Right atrium auricular region (tissue), 2 donors: ENCODE results near the gene GMDS. TPM values are rescaled to one million over a fixed set of nuclear protein-coding genes. Genes with fewer than 3 reads are reported as not detected.
"Not testable (repeated sequence)": the region's sequence is repeated elsewhere in the genome, so short reads cannot be mapped to it uniquely, and the experiment has no call there.

Experiments used
- DNase-seq: peaks from one replicate; pipeline ENCODE4 v3.0.0-alpha.2; 2019; ENCODE audit warnings: low spot score
- H3K27ac ChIP-seq, 2 donors: fragments of 200-600 bp; sonication (generic); 1 replicate in 1 of 2; 2 replicates in 1 of 2; pipeline ENCODE4 v1.5.1; 2016 to 2019
- H3K27me3 ChIP-seq, 2 donors: fragments of 200-600 bp; sonication (generic); one replicate each; pipeline versions ENCODE4 v1.5.1 to v1.6.0; 2017 to 2019
- H3K36me3 ChIP-seq: fragments of 200-600 bp; sonication (generic); one replicate; pipeline ENCODE4 v1.5.1; 2016
- H3K4me1 ChIP-seq, 2 donors: fragments of 200-600 bp; sonication (generic); one replicate each; pipeline versions ENCODE4 v1.5.1 to v1.6.0; 2017 to 2019
- H3K4me3 ChIP-seq, 2 donors: fragments of 200-600 bp; sonication (generic); 1 replicate in 1 of 2; 2 replicates in 1 of 2; pipeline ENCODE4 v1.5.1; 2017 to 2019; ENCODE audit warnings: mild to moderate bottlenecking in 1 of 2, moderate library complexity in 1 of 2
- H3K9me3 ChIP-seq, 2 donors: fragments of 200-600 bp; sonication (generic); one replicate each; pipeline ENCODE4 v1.5.1; 2019
- total RNA-seq, 2 donors: library from RNA; depleted of rRNA; stranded (reverse); fragments of >200 nt; gene quantifications; one replicate each; pipeline ENCODE4 v1.1.0, GENCODE V29; 2016
- TF ChIP-seq, protein P1 (sequence below), 2 donors: fragments of 200-600 bp; sonication (generic); IDR thresholded peaks; one replicate each; pipeline ENCODE4 v1.5.1; 2019; ENCODE audit warnings: antibody characterized with exemption in 2 of 2

GMDS gene
- total RNA-seq, 2 donors from 2014 or later = 11.1 to 11.8 TPM

DNA sequence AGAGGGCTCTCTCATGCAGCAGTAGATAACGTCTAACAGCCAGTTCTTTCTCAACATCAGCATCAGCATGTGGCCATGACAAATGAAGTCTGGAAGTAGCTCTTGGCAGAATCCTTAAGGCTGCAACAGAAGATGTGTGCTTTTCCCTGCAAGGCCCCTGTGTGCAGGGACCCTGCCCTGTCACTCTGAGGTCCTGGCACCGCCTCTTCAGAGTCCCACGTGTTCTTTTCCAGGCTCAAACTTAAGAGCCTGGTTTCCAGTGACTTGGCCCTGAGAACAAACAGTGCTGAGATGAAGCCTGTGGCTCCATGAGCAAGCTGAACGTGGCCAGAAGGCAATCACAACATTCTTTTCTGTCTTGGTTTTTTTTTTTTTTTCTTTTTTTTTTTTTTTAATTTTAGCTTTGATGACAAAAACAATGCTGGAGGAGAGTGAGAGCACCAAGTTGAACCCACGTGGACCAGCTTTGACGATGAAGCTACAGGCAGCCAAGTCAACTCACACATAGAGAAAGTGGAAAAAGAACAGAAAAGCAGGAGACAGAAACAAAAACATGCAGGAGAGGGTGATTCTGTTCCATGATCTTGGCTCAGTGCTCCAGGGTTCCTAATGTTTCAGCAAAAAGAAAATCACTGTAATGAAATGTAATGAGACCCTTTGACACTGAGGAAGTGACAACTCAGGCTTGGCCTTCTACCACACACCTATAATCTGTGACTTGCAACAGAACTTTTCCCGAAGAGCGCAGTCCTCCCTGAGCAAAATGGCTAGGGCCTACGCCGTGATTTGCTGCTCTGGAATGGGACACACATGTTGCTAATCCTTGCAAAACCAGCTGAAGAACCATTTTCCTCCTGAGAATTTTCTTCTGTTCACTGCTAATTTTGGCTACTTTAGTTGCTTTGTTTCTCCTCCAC lies 549.6 kb downstream of the GMDS start:
- Histone ChIP-seq H3K36me3 (no peaks in the 10 kb centered on the region), H3K4me1 (no peaks in the 10 kb centered on the region), H3K4me3 (no peak overlapping the region), H3K9me3 (no peaks in the 10 kb centered on the region), H3K27ac (no peak overlapping the region), H3K27me3 (no peaks in the 10 kb centered on the region)
- TF ChIP-seq, protein P1, sequence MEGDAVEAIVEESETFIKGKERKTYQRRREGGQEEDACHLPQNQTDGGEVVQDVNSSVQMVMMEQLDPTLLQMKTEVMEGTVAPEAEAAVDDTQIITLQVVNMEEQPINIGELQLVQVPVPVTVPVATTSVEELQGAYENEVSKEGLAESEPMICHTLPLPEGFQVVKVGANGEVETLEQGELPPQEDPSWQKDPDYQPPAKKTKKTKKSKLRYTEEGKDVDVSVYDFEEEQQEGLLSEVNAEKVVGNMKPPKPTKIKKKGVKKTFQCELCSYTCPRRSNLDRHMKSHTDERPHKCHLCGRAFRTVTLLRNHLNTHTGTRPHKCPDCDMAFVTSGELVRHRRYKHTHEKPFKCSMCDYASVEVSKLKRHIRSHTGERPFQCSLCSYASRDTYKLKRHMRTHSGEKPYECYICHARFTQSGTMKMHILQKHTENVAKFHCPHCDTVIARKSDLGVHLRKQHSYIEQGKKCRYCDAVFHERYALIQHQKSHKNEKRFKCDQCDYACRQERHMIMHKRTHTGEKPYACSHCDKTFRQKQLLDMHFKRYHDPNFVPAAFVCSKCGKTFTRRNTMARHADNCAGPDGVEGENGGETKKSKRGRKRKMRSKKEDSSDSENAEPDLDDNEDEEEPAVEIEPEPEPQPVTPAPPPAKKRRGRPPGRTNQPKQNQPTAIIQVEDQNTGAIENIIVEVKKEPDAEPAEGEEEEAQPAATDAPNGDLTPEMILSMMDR (IDR thresholded peaks at IDR 0.05) = no peak
- no peak for DNase-seq

DNA sequence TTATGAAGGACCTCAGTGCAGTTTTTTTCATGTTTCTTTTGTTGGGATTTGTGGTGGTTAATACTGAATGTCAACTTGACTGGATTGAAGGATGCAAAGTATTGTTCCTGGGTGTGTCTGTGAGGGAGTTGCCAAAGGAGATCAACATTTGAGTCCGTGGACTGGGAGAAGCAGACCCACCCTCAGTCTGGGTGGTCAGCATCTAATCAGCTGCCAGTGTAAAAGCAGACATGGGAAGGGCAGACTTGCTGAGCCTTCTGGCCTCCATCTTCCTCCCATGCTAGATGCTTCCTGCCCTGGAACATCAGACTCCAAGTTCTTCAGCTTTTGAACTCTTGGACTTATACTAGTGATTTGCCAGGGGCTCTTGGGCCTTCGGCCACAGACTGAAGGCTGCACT lies 553.6 kb downstream of the GMDS start:
- H3K9me3 ChIP-seq, H3K4me3 ChIP-seq, H3K36me3 ChIP-seq, H3K27ac ChIP-seq, H3K27me3 ChIP-seq, H3K4me1 ChIP-seq: not testable (repeated sequence)
- DNase-seq = peak; percentile 47

DNA sequence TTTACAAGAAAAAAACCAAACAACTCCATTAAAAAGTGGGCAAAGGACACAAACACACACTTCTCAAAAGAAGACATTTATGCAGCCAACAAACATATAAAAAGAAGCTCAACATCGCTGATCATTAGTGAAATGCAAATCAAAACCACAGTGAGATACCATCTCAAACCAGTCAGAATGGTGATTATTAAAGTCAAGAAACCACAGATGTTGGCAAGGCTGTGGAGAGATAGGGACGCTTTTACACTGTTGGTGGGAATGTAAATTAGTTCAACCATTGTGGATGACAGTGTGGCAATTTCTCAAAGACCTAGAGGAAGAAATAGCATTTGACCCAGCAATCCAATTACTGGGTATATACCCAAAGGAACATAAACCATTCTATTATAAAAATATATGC lies 554.7 kb downstream of the GMDS start:
- not testable (repeated sequence) for H3K27ac ChIP-seq, H3K36me3 ChIP-seq, H3K27me3 ChIP-seq, DNase-seq, H3K4me3 ChIP-seq, H3K9me3 ChIP-seq
- H3K4me1 ChIP-seq = peaks cover 0 to 10% of the 10 kb centered on the region in 2 donors

DNA sequence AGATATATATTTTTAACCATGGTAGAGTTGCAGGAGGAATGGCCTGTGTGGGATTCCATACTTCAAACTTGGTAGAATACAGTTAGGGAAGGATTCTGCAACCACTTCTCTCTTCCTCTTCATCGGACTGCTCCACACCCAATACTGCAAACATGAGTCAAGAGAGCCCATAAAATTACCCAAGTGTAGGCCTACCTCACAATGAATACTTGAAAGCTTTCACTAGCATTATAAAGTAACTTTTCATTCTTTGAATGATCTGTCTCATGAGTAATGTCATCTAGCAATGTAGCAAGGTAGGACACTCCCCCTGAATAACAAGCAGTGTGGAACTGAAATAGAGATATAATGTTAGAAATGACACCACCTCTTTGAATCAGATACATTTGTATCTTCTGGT lies 556.3 kb downstream of the GMDS start:
- no peak overlapping the region for H3K4me3 ChIP-seq
- TF ChIP-seq, protein P1 (IDR thresholded peaks at IDR 0.05) = no peak
- no peak overlapping the region for H3K27ac ChIP-seq
- no peaks in the 10 kb centered on the region for H3K9me3 ChIP-seq
- no peaks in the 10 kb centered on the region for H3K36me3 ChIP-seq
- peaks cover 0 to 12% of the 10 kb centered on the region in 2 donors for H3K4me1 ChIP-seq
- no peaks in the 10 kb centered on the region for H3K27me3 ChIP-seq
- DNase-seq = no peak

DNA sequence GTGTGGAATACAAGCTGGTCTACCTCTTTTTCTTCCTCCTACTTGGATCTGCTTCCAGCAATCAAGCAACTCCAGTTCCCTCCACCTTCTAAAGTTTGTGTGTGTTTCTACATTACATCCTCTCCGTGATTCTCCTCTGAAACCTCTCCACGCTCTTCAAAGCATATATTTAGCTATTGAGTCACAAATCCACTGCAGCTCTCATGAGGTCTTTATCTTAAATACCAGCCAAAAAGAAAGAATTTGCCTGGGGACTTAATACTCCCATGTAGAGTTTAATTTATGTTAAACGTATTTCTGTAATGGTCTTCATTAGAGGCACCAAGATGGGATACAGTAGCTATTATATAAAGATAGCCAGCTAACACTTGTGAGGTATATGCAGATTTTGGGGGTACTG lies 557.0 kb downstream of the GMDS start:
- DNase-seq = no peak
- no peaks in the 10 kb centered on the region for H3K36me3 ChIP-seq
- TF ChIP-seq, protein P1 (IDR thresholded peaks at IDR 0.05) = no peak
- no peaks in the 10 kb centered on the region for H3K9me3 ChIP-seq
- H3K4me1 ChIP-seq = peaks cover 0 to 12% of the 10 kb centered on the region in 2 donors
- H3K27ac ChIP-seq = no peak overlapping the region
- H3K4me3 ChIP-seq = no peak overlapping the region
- no peaks in the 10 kb centered on the region for H3K27me3 ChIP-seq

DNA sequence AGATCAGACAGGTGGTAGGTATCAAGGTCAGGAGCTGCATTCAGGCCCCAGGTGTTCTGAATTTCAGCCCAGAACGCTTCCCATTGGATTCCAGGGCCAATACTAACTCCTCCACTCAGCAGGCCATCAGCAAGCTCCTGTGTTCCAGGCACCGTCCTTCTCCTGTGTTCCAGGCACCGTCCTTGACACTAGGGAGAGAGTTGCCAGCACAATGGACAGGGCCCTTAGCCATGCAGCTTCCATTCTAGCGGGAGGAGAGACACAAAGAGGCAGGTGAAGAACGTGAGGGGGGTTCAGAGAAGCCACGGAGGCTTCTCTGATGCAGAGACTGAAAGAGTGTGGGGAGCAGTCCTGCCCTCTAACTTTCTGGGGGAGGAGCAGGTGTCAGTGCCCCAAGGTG lies 558.0 kb downstream of the GMDS start:
- no peak for DNase-seq
- no peaks in the 10 kb centered on the region for H3K36me3 ChIP-seq
- TF ChIP-seq, protein P1 (IDR thresholded peaks at IDR 0.05) = no peak

More for the DNA sequence above, 558.0 kb downstream of the GMDS start:
- H3K9me3 ChIP-seq = no peaks in the 10 kb centered on the region
- H3K4me1 ChIP-seq = peaks cover 0 to 12% of the 10 kb centered on the region in 2 donors
- H3K4me3 ChIP-seq = no peak overlapping the region
- no peaks in the 10 kb centered on the region for H3K27me3 ChIP-seq
- H3K27ac ChIP-seq = no peak overlapping the region
